ENCODE measurements around the gene ADIRF.

ADIRF gene

DNA sequence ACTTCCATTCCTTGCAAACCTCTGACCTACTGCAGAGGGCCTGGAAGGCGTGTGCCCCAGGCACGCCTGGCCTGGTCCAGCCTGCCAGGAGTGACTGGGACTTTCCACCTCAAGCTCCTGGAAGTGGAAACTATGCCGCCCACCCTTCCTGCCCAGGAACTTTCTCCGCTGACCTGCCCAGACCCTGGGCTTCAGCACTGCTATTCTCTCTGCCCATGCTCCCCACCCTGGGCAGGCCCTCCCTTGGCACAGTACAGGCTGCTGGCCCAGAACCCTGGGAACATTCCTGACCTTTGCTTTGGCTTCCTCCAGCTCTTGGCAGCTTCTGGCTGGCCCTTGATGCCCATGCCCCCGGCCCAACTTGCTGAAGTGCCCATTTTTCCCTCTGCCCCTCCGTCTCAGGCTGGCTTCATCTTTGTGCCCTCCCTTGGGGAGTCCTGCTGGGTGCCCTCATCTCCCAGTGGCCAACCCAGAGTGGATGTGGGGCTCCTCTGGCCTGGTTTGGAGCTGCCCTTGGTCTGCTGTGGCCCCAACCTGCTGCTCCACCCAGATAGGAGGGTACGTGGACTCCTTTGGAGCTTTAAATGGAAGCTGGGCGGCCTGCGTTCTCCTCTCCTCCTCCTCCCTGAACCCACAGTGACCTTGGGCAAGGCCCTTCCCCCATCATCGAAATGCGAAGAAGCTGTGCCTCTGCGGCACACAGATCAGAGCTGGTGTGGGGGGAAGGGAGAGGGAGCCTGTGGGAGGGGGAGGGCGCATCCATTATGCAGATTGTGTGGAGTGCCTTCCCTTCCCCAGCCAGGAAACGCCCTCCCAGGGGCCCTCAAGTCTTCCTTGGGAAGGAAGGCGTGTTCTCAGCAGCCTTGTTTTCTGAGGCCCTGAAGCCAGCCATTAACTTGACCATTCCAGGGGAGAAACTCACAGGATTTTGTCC lies 14.3 kb upstream of the ADIRF start:
- FAIRE-seq, result no peak
- no peak for TF ChIP-seq POLR2A (IDR thresholded peaks at IDR 0.05; ENCODE audit: low read depth, low read length)
- DNase-seq (ENCODE audit: insufficient read length, low spot score), result no peak

DNA sequence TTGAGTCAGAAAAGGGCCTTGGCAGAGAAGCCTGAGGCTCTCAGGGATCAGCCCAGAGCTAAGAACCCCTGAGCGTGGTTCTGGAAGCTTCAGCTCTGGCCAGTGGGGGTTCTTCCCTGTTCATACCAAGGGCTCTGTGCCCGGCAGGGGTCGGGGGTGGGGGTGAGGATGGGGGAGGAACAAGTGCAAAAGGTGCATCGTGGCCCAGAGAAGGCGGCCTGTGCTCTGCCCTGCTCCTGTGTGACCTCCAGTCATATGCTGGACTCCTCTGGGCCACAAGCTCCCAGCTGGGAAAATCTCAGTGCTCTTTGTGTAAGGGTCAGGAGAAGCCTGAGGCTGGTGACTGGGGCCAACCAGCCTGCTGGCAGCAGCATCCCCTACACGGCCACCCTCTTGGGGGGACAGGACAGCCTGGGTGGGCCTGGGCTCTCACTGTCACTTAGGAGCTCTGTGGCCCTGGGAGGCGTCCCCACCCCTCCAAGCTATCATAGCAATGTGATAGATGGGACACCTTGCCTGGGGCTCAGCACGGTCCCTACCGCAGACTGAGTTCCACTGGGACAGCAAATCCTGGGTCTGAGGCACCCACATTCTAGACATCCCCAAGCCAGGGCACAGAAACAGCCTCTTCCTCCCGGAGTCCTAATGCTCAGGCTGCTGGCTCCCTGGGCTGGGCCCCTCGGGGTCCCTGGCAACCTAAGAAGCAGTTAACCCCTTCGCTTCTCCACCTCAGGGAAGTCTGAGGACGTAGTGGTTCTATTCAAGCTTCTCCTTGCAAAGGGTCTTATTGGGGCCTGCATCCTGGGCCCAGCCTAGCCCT lies 13.4 kb upstream of the ADIRF start:
- FAIRE-seq (no peak), DNase-seq (ENCODE audit: insufficient read length, low spot score) (no peak)
- no peak for TF ChIP-seq POLR2A (IDR thresholded peaks at IDR 0.05; ENCODE audit: low read depth, low read length)

DNA sequence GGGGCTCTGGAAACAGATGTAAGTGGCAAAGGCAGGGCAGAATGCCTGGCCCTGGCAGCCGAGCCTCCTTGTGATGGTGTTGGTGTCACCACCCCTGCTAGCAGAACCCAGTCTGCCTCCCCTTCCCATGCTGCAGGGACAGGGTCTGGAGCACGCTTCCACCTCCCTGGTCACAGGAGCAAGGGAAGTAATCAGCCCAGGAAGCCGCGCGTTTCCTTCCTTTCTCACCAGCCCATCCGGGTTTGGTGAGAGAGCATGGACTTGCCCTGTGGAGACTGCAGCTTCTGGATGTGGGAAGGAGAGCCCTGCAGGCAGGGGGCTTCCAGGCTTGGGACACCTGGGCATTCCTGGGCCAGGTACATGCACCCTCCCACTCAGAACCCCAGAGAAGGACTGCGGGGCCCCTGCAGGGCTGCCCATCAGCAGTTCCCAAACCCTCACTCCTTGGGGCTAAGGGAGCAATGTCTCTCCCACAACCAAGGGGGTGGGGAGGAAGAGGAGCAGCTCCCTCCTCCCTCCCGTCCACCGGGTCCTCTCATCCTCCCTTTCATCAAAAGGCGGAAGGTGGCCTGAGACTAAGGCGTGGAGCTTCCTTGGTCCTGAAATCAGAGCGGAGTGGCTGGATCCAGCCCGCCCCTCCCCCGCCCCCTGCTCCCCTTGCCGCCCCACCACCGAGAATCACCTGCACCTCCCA lies 12.6 kb upstream of the ADIRF start:
- FAIRE-seq (no peak), DNase-seq (ENCODE audit: insufficient read length, low spot score) (no peak)
- no peak for TF ChIP-seq POLR2A (IDR thresholded peaks at IDR 0.05; ENCODE audit: low read depth, low read length)

DNA sequence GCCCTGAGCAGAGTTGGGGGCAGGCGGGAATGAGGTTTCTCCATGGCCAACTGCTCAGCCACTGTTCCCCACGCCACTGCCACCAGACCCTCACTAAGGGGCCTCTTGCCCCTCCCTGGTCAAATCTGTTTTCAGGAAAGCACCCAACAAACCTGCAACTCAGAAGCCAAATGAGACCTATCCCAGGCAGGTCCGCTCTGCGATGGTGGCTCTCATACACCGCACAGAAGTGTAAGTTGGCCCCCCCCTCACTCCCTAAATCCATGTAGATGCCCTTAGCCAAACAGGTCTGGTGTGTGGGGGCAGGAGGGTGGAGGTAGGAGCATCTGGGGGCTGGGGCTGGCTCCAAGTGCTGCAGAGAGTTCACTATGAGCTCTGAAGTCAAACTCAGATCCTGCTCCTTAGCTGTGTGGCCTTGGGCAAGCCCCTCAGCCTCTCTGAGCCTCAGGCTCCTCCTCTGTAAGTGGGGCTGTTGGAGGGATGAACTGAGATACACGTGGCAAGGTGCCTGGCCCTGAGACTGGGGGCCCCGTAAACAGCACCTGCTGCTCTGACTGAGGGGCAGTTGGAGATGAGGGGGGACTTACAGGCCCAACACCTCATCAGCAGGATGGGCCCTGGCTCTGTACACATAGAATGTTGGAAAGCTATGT lies 12.0 kb upstream of the ADIRF start:
- FAIRE-seq, result no peak
- no peak for DNase-seq (ENCODE audit: insufficient read length, low spot score)
- TF ChIP-seq POLR2A (IDR thresholded peaks at IDR 0.05; ENCODE audit: low read depth, low read length), result no peak

DNA sequence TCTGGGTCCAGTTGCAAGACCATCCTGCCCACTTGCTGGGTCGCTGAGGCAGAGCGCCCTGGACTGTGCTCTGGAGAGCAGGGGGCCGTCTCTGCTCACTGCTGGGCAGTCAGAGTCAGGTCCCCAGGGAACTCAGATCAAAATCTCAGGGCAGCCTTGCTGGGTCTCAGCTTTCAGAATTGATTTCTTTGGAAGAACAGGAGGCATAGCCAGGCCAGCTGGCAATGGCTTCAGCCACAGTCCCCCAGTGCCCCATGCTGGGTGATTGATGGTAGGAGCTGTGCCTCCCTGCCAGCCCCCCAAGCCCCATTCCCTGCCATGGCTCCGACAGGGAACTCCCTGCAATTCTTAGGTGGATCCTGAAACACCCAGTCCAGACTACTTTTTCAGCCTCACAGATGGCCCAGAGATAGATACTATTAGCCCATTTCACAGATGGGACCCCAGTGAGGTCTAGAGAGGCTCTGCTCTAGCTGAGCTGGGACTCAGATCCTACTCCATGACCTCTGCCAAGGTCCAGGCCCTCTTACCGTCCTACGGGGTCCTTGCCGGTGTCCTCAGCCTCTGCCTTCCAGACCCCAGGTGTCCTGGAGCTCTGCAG lies 11.3 kb upstream of the ADIRF start:
- DNase-seq (ENCODE audit: insufficient read length, low spot score), result no peak
- TF ChIP-seq POLR2A (IDR thresholded peaks at IDR 0.05; ENCODE audit: low read depth, low read length), result no peak
- FAIRE-seq, result no peak

DNA sequence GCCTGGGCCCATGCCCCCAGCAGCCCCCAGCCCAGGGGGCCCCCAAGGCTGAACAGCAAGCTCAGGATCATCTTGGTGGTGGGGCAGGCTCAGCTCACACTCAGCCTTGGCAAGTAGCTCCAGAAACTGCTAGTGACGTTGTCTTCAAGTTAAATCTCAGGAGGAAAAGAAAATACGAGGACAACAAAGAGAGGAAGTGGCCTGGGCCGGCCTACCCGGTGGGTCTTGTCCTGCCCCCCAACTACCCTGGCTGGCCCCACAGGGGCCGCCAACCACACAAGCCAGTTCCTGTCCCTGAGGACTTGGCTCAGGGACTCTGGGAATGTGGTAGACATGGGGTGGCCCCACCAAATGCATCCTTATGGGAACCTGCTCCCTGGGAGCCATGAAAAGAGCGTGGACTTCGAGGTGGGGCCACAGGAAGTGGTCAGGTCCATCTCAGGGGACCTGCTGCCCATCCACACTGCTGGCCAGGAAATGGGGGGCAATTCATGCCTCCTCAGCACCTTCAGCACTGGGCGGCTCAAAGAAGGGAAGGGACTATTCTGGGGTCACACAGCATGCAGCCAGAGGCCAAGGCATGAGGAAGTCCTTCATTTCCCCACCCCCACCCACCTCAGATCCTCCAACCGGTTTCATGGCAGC lies 10.7 kb upstream of the ADIRF start, which contains the start of gene MMRN2:
Gene MMRN2, minus strand, starts transcription at position 145 of the 645 bp plus-strand sequence. Its CDS starts 74 bp downstream, at position 71.
- TF ChIP-seq POLR2A (IDR thresholded peaks at IDR 0.05; ENCODE audit: low read depth, low read length), result no peak
- DNase-seq (ENCODE audit: insufficient read length, low spot score), result no peak
- no peak for FAIRE-seq

DNA sequence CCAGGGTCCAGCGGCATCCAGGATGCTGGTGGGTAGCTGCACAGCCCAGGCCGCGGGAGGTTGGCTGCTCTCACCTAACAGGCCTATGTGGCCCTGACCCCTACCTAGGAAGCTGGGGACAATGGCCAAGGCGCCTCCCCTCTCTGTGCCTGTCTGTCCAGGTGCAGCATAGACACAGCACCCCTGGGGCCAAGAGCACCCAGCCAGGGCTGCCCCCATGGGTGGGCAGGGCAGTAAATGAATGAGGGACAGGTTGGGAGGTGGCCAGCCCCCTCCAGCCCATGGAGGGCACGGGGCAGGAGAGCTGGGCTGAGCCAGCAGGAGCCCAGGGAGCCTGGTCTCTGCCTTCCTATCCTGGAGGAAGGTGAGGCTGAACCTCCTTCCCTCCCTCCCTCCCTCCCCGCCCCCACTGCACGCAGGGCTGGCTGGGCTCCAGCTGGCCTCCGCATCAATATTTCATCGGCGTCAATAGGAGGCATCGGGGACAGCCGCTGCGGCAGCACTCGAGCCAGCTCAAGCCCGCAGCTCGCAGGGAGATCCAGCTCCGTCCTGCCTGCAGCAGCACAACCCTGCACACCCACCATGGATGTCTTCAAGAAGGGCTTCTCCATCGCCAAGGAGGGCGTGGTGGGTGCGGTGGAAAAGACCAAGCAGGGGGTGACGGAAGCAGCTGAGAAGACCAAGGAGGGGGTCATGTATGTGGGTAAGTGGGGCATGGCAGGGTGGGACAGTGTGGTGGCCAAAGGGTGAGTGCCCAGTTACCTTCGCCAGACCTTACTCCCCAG lies 10.0 kb upstream of the ADIRF start, which contains the start of gene SNCG:
Gene SNCG, plus strand, starts transcription at position 484 of the 785 bp plus-strand sequence. Its CDS starts 99 bp downstream, at position 583.
- DNase-seq (ENCODE audit: insufficient read length, low spot score) (no peak), FAIRE-seq (no peak)
- TF ChIP-seq POLR2A (IDR thresholded peaks at IDR 0.05; ENCODE audit: low read depth, low read length), result no peak

DNA sequence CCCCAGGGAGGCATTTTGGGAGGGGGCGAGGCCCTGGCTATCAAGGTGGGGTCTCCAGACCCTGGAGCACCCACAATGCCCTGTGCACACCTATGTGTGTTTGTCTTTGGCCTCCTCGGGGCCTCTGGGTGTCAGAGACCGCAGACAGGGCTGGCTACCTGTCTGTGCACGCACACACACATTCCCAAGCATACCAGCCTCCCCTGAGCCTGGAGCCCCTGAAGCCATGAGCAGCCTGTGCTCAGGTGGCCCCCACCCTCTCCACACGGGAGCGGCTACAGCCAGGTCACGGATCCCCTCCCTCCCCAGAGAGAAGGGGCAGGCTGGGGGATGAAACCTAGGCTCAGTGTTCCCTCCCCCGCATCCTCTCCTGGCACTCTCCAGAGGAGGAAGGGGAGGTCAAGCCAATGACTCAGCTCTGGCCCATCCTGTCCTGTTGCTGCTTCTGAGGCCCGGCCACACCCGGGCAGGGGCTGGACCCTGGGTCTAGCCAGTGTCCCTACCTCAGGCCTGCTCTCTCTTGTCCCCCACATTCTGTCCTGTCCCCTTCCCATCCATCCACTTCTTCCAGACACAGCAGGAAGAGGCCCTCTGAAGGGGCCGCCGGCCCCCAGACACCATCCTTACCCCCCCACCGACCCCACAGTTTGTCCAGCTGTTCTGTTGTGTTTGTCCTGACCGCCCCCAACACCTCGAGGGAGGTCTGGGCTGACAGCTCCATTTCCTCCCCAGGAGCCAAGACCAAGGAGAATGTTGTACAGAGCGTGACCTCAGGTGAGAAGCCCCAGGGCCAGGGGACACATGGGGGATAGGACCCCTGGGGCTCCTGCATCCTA lies 9.2 kb upstream of the ADIRF start:
- peak; percentile 76 for FAIRE-seq
- peak; percentile 88 for DNase-seq (ENCODE audit: insufficient read length, low spot score)
- TF ChIP-seq POLR2A (IDR thresholded peaks at IDR 0.05; ENCODE audit: low read depth, low read length), result peak; percentile 36; the same call in 1 of the 2 replicates

DNA sequence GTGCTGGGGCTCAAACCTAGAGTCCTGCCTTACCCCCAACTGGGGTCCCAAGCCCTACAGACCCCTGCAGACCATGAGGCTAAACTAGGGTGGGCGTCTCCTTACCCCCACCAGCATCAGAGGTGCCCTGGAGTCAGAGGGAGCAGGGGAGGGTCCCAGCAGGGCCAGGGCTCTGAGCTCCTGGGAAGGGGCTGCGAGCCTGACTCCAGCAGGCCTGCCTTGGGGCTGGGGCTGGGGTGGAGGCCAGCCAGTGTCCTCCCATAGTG lies 8.6 kb upstream of the ADIRF start:
- no peak for FAIRE-seq
- no peak for TF ChIP-seq POLR2A (IDR thresholded peaks at IDR 0.05; ENCODE audit: low read depth, low read length)
- no peak for DNase-seq (ENCODE audit: insufficient read length, low spot score)

DNA sequence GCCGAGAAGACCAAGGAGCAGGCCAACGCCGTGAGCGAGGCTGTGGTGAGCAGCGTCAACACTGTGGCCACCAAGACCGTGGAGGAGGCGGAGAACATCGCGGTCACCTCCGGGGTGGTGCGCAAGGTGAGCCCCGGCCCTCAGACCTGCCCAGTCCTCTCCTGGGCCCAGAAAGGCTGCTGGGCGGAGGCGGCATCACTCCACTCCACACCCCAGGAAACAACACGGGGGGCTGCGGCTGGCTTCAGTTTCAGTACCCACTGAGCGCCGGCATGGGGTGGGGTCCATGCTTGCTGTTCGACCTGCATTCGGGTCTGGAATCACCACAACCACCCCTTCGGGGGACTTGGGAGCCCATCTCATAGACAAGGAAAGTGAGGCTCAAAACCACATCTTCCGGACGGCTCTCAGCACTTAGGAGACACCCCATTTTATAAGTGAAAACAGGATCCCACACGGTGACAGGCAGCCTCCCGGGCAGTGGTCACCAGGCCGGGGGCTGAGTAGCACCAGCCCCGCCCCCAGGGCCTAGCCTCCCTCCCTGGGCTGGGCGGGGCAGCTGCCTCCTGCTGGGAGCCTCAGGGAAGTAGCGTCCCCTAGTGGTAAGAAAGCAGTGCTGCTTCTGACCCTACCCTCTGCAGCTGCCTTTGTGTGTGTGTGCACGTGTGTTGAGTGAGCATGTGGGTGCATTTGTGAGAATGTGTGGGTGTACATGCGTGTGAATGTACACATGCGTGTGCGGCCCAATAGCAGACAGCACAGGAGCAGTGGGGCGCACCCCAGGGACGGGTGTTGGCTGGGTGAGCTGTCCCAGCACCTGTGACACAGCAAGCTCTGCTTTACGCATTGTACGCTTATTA lies 8.0 kb upstream of the ADIRF start:
- DNase-seq (ENCODE audit: insufficient read length, low spot score), result peak; percentile 70
- no peak for TF ChIP-seq POLR2A (IDR thresholded peaks at IDR 0.05; ENCODE audit: low read depth, low read length)
- FAIRE-seq, result peak; percentile 20

Data from H54 (cell line).